DLD1 (cell line): Measurements from ENCODE around the gene FLVCR1.
"Not testable (repeated sequence)": the region's sequence is repeated elsewhere in the genome, so short reads cannot be mapped to it uniquely, and the experiment has no call there.

ENCODE experiments used
- in situ Hi-C: cut with HindIII; loops from 2 replicates; pipeline ENCODE4 v1.10.0; 2017; ENCODE audit warnings: low sequenced_read_pairs

FLVCR1 gene

DNA sequence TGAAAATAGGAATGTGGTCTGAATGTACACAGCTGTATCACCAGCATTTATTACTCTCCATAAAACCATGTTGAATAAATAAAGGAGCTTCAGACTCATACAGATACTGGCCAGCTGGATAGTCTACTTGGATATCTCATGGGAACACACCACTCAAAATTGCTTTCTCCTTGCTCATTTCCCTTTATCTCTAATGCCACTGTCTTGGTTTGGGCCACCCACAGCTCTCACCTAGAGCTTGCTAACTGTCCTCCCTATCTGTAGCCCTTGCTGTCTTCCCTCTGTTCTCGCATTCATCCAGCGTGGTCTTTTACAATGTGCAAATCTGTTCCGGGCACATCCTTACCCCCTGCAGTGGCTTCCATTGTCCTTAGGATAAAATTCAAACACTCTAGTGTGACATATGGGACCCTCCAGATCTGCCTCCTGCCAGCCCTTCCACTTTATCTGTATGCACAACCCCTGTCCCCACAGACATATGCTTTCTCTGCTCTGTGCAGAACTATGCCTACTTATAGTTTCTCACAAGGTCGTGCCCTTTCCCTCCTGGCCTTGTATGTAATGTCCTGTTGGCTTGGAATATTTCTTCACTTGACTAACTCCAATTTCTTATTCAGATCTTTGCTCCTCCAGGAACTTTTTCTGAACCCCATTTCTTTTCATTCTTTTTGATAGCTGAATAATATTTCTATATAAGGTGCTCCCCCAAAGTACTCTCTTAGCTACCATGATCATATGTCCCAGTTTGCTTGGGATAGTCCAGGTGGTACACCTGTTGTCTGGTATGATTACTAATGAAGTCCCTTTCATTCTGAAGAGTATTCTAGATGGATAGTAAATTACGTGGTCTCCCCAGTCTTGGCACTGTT, 2.9 kb downstream of the FLVCR1 start:
- in situ Hi-C loops = no loop called here

DNA sequence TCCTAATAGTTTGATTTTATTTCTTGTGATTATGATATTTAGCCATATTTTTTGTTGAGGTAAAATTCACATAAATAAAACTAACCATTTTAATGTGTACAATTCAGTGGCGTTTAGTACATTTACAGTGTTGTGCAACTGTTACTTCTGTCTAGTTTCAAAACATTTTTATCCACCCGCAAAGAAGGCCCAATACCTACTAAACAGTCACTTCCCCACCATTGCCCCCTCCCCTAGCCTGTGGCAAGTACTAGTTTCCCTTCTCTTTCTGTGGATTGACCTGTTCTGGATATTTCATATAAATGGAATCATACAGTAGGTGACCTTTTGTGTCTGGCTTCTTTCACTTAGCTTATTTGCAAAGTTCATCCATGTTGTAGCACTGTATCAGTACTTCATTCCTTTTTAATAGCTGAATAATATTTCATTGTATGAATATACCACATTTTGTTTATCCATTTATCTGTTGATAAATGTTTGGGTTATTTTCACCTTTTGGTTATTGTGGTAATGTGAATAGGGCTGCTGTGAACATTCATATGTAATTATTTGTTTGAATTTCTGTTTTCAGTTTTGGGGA, 4.1 kb downstream of the FLVCR1 start:
- in situ Hi-C loops = no loop called here

DNA sequence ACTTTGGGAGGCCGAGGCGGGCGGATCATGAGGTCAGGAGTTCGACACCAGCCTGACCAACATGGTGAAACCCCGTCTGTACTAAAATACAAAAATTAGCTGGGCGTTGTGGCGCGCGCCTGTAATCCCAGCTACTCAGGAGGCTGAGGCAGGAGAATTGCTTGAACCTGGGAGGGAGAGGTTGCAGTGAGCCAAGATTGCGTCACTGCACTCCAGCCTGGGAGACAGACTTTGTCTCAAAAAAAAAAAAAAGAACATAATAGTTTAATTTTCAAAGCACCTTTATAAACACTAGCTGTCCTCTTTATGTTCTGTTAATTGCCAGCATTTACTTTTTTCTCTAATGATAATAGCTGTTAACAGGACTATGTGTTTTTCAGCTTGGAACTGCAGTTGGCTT, 5.3 kb downstream of the FLVCR1 start:
- in situ Hi-C loops = not testable (repeated sequence)

DNA sequence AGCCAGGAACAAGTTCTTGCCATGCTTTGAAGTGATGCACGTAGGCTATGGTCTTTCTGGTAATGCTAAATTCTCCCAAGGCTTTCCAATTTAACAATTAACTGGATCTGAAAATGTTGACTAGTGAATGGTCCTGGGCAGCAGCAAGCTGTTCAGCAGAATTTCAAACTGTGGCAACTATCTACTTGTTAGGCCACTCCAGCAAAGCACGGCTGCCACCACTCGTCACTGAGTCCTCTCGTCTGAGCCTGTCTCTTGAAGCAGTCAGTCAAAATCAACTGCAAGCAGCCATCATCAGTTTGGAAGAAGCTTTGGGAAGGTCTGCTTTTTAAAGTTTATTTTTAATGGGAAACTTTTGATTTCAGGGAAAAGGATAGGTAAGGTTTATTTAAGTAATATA, 6.1 kb downstream of the FLVCR1 start:
- in situ Hi-C loops = no loop called here

DNA sequence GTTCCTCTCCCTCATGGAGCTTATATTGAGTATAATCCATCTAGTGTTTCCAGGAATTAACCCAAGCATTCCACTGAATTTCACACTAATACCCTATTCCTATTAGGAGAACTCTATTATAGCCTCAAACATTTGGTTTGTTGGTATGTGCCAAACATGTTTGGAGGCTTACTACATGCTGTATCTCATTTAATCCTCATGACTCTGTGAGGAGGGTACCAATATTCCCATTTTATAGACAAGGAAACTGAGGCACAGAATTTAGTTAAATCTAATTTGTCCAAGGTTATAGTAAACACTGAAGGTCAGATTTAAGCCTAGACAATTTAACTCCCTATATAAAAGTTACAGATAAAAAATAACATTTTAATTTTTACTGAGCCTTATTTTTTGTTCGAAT, 9.1 kb downstream of the FLVCR1 start:
- in situ Hi-C loops = no loop called here

DNA sequence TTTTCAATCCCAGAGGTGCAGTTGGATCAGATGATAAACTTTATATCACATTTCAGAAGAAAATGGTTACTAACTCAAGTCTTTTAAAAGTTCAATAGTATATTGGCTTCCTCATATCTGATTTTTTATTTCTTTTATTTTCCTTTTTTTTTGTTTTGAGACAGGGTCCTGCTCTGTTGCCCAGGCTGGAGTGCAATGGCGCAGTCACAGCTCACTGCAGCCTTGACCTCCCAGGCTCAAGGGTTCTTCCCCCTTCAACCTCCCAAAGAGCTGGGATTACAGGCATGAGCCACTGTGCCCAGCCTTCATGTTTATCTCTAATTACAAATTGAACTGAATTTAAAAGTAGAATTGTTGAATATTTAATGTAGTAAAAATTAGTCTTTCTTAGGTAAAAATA, 13.9 kb downstream of the FLVCR1 start:
- in situ Hi-C loops = no loop called here

DNA sequence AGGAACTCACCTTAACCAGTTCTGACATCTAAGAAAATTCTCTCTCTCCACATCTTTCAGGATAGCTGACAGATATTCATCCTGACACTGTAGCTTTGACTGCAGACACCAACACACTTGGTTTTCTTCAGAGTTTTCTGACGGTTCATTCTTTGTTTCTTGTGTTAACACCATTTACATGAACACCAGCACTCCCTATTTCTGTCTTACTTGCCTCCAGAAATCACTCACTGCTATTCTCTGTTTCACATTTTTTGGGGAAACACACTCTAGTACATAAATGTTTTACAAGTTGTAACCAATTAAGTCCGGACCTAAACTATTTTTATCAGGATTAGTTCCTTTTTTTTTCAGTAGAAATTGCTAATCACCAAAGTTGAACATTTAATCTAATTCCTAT, 15.4 kb downstream of the FLVCR1 start:
- in situ Hi-C loops = no loop called here

DNA sequence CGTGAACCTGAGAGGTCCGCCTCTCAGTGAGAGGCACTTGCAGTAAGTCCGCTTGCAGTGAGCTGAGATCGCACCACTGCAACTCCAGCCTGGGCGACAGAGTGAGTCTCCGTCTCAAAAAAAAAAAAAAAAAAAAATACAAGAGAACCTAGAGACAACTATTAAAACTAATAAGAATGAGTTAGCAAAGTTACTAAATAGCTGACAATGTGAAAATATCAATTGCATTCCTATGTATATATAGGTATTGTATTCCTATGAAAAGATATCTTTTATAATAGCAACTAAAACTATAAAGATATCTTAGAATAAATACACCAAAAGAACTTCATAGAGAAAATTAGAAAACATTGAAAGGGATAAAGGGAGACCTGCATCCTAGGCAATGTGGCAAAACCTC, 20.3 kb downstream of the FLVCR1 start:
- in situ Hi-C loops = no loop called here

DNA sequence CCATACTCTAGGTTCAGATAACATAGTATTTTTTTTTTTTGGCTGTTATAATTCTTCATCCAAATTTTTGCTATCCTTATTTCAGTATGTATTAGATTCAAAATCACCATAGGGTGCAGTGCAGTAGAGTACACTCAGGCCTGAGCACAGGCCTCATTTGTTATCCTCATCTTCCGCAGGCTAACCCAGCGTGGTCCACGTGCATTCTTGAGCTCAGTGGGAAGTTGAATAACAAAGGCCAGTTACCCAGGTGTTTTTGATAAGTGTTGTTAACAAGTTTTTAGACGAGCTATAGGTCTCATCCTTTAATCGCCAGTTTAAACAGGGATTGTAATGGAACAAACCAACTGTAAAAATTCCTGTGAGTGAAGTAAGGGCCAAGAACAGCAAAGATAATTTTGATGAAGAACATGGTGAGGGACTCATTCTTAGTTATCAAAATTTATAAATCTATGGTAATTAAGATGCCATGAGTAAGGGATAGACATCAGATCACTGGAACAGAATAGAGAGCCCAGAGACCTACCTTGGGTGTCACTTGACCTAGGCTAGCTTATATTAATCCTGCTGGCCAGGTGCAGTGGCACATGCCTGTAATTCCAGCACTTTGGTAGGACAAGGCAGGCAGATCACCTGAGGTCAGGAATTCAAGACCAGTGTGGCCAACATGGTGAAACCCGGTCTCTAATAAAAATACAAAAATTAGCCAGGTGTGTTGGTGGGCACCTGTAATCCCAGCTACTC, 22.0 kb downstream of the FLVCR1 start:
- in situ Hi-C loops = no loop called here

DNA sequence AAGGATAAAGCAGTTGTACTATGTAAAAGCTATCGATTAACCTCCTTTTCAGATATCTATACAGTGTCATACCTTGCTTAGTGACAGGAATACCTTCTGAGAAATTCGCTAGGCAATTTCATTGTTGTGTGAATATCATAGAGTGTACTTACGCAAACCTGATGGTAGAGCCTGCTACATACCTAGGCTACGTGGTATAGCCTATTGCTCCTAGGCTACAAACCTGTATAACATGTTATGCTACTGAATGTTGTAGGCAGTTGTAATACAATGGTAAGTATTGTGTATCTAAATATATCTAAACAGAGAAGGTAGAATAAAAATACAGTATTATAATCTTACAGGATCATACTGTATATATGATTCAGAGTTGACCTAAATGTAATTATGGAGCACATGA, 26.5 kb downstream of the FLVCR1 start:
- in situ Hi-C loops = no loop called here

DNA sequence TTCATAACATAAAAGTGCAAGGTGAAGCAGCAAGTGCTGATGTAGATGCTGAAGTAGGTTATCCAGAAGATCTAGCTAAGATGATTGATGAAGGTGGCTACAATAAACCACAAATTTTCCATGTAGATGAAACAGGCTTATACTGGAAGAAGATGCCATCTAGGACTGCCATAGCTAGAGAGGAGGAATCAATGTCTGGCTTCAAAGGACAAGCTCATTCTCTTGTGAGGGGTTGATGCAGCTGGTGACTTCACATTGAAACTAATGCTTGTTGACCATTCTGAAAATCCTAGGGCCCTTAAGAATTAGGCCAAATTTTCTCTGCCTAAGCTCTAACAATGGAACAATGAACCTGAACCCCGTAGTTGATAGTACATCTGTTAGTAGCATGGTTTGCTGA, 34.0 kb downstream of the FLVCR1 start:
- in situ Hi-C loops = no loop called here

DNA sequence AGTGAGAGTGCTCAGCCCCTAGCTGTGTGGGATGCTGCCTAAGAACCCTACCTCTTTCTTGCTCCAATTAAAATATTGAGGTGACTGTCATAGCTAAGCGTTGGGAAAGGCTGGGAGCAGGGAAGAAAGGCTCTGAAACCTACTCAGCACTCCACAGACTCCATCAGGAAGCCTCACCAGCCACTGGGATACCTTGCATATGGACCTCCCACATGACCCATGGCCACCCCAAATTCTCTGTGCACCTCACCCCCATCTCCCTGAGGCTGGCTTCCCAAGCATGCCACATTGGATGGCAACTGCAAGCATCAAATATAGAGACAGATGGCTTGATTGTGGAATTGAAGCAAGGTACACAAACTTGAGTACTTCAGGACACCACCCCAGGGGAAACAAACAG, 41.8 kb downstream of the FLVCR1 start:
- in situ Hi-C loops = no loop called here

DNA sequence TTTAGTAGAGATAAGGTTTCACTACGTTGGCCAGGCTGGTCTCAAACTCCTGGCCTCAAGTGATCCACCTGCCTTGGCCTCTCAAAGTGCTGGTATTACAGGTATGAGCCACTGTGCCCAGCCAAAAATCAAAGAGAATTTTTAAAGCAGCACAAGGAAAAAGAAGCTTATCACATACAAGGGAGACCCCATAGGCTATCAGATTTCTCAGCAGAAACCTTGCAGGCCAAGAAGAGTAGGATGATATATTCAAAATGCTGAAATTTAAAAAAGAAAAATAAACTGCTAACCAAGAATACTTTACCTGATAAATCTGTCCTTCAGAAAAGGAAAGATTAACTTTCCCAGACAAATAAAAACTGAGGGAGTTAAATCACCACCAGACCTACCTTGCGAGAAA, 43.2 kb downstream of the FLVCR1 start:
- in situ Hi-C loops = no loop called here

DNA sequence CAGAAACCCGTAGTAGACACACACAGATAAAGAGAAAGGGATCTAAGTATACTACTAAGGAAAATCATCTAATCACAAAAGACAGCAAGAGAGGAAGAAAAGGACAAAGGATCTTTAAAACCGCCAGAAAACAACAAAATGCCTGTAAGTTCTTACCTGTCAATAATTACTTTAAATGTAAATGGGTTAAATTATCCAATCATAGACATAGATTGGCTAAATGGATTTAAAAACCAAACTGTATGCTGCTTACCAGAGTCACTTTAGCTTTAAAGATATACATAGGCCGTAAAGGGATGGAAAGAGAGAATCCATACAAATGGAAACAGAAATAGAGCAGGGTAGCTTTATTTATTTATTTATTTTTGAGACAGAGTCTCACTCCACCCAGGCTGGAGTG, 44.0 kb downstream of the FLVCR1 start:
- in situ Hi-C loops = no loop called here

DNA sequence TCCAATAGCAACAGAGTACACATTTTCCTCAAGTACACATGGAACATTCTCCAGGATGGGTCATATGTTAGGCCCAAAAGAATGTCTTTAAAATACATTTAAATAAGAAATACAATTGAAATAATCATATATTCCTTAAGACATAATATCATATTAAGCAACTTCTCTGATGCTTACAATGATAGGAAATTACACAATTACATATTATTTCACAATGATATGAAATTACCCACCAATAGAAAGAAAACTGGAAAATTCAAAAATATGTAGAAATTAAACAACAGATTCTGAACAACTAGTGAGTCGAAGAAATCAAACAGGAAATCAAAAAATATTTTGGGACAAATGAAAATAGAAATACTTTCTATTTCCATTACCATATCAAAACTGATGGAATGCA, 45.6 kb downstream of the FLVCR1 start:
- in situ Hi-C loops = no loop called here

DNA sequence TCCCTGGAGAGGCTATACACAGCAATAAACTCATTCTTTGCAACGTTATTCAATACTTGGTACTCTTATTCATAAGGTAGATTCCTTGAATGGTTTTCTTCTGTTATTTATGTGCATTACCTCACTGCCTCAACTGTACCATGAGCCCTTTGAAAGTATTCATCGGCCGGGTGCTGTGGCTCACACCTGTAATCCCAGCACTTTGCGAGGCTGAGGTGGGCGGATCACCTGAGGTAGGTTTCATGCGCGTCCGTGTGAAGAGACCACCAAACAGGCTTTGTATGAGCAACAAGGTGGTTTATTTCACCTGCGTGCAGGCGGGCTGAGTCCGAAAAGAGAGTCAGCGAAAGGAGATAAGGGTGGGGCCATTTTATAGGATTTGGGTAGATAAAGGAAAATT, 50.0 kb downstream of the FLVCR1 start:
- in situ Hi-C loops = not testable (repeated sequence)

DNA sequence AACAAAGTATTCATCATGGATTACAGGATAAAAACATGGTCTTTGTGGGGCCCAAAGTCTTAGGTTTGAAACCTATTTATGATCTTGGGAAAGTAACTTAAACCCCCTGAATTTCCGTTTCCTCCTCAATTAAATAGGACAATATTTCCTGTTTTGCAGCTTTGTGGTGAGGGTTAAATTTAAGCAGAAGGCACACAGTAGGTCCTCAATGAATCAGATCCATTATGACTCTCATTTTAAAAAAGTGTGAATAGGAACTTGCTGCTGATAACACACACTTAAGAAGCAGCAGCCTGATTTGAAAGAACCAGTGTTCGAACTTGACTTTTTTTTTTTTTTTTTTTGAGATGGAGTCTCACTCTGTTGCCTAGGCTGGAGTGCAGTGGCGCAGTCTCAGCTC, 50.9 kb downstream of the FLVCR1 start:
- in situ Hi-C loops = no loop called here

DNA sequence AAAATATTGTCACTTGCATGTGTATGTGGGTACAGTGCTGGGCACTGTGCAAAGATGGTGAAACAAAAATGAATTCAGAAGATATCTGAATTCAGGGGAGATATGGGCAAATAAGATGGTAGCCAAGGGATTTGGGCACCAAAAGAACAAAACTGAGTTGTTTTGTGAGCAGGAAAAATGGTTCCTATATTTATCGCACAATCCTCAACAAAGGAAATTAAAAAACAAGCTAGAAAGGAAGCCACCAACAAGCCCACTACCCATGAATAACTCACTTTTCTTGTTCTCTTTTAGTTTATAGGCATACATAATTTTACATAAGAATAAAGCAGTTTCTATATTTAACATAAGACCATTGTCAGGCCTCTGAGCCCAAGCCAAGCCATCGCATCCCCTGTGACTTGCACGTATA, 51.6 kb downstream of the FLVCR1 start:
- in situ Hi-C loops = no loop called here

DNA sequence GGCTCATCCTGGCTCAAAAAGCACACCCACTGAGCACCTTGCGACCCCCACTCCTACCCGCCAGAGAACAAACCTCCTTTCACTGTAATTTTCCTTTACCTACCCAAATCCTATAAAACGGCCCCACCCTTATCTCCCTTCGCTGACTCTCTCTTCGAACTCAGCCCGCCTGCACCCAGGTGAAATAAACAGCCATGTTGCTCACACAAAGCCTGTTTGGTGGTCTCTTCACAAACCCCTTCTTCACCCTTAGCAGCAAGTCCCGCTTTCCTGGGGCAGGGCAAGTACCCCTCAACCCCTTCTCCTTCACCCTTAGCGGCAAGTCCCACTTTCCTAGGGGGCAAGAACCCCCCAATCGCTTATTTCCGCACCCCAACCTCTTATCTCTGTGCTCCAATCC, 52.1 kb downstream of the FLVCR1 start:
- in situ Hi-C loops = not testable (repeated sequence)

DNA sequence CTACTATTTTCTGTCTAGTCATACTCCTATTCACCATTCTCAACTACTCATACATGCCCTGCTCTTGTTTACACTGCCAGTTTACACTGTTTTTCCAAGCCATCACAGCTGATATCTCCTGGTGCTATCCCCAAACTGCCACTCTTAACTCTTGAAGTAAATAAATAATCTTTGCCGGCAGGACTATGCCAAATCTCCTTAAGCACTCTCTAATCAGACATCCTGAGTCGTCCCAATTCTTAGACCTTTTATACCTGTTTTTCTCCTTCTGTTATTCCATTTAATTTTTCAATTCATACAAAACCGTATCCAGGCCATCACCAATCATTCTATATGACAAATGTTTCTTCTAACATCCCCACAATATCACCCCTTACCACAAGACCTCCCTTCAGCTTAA, 55.6 kb downstream of the FLVCR1 start:
- in situ Hi-C loops = not testable (repeated sequence)

DNA sequence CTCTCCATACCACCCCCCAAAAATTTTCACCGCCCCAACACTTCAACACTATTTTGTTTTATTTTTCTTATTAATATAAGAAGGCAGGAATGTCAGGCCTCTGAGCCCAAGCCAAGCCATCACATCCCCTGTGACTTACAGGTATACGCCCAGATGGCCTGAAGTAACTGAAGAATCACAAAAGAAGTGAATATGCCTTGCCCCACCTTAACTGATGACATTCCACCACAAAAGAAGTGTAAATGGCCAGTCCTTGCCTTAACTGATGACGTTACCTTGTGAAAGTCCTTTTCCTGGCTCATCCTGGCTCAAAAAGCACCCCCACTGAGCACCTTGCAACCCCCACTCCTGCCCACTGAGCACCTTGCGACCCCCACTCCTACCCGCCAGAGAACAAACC, 56.0 kb downstream of the FLVCR1 start:
- in situ Hi-C loops = not testable (repeated sequence)

DNA sequence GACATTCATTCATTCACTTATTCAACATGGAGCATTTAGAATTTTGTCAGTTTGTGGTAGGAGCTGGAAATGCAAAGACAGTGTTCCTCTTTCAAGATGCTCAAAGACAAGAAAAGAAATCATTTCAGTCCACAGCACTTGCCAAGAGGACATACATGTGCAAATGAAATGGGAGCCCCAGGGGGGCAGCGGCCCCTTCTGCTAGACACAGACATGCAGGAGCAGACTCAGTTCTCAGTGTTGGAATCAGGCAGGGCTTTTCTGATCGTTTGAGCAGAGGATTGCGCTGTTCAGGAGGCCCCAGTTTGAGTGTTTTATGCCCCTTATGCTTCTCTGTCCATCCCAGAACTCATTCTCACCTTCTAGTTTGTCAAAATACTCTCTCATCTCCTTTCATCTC, 56.7 kb downstream of the FLVCR1 start:
- in situ Hi-C loops = no loop called here
